CMK (cell line): ENCODE data around the gene PDE6B.
"Not testable (repeated sequence)": the region's sequence is repeated elsewhere in the genome, so short reads cannot be mapped to it uniquely, and the experiment has no call there.

Experiments used
- DNase-seq: peaks from one replicate; pipeline ENCODE4 v3.0.0-alpha.2; 2010; ENCODE audit warnings: low read depth

The PDE6B gene

DNA sequence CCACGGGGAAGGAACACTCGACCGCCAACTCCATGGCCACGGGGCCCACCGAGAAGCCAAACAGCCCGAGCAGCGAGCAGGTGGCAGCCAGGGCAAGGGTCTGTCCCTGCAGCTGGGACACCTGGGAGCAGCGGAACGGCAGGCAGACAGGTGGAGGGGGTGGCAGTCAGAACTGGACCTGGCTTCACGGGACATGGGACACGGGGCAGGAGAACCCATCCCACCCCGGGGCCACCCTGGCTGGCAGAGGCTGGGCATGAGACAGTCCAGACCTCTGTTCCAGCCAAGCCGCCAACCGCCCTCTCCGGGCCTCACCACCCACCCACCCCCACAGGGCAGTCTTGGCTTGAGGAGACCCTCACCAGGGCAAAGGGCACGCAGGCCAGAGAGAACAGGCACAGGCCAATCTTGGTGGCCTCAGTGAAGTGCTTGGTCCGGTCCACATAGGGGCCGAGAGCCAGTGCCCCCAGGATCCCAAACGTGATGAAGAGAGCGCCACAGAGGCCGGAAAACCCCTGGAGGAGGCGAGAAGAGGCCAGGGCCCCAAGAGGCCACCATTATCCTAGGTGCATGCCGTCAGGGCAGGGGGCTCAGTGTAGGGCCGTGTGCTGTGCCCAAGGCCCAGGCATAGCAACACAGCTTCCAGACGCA, 58.0 kb downstream of the PDE6B start:
- no peak for DNase-seq

DNA sequence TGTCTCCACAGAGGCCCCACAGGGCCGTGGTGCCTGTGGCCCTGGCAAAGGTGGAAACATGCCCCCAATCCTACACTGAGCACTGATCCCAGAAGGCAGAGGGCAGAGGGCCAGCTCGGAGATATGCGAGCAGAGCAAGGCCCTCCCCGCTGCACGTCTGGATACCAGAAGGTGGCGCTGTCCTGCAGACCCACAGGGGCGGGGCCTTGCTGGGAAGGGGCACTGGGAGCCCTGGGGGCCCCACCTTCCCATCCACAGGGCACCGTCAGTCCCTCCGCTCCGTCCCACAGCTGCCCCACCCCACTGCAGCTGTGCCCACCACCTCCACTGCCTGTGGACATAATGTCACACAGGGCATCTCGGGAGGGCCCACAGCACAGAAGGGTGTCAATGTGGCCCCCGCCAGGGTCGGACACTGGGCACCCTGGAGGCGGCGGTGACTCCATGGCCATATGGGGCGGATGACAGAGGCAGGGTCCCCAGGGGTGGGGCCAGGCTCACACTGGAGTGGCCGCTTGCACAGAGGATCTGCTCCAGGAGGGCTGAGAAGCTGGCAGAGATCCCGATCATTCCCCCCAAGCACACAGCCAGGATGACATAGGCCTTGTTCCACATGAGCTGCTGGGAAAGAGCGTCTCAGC, 58.7 kb downstream of the PDE6B start:
- no peak for DNase-seq

- DNase-seq = no peak
Observed at GRCh38 chr4:684623-685327, 59.4 kb downstream of the PDE6B start.

- no peak for DNase-seq
Observed at GRCh38 chr4:685679-686412, 60.5 kb downstream of the PDE6B start.

GRCh38 chr4:686413-687040, 61.2 kb downstream of the PDE6B start:
- DNase-seq = no peak

- no peak for DNase-seq
Observed at GRCh38 chr4:687048-687970, 61.9 kb downstream of the PDE6B start.

DNA sequence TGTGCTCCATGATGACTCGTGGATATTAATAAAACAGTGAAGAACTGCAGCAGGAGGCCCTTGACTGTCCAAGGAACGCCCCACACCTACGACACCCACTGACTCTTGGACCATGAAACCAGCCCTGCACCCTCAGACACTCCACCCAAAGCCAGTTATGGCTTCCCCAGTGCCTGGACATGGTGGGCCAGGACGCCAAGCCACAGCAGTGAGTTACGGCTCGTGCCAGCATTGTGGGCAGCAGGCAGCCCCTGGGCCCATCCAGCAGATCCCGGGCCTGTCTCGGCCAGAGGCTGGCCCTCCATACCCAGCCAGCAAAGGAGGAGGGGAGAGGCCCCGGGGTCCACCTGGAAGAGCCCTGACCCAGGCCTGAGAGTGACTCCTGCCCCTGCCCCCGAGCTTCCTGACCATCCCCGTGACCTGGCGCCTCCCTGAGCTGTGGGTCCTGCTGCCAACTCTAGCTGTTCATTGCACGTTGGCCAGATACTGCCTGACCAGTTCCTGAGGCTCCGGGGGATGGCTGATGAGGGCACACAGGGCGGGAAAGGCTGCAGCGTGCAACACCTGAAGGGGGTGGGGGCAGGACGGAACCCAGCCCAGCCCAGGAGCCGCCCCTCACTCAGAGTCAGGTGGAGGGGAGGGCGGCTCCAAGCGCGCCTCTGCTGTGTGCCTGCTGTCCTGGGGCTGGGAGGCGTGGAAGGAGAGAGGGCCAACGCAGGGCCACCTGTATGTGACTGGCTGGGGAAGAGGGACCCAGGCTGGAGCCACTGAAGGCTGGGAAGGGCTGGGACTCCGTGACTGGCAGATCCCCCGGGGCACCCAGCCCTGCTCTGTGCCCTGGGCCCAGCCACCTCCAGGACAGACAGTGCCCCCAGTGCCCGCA, 62.8 kb downstream of the PDE6B start:
- no peak for DNase-seq

DNA sequence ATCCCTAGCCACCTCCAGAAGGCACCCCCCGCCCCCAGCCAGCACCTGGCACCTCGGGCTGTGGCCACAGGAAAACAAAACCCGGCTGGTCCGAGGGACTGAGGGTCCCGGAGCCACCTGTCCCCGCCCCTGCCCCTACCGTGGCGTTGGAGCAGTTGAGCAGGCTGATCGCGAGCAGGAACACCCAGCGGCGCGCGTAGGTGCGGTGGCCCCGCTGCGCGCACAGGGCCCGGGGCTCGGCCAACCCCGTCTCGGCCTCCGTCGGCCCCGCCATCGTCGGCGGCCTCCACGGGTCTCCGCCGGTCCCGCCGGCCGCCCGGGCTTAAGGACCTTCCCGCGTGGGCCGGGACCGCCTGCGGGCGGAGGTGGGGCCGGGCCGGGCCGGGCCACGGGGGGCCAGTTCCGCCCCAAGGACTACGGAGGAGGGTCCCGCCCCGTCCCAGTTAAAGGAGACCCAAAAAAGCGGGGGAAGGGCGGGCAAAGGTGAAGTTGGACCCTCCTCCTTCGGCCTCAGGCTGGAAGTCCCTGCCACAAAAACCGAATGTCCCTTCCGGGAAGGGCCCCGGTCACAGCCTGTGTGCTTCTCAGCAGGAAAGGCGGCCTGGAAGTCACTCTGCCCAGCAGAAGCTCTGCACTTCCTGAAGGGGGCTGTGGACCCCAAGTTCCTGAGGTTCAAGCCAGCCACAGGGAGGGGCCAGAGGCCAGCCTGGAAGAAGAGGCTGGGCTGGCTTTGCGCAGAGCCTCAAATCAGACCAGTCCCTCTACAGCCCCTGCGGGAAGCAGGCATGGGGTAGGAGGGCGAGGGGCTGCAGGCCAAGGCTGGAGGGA, 63.7 kb downstream of the PDE6B start, which contains the start of gene SLC49A3:
TSS of gene SLC49A3 (minus strand) at position 298 of the 828 bp plus-strand sequence. CDS start at position 274, 24 bp downstream.
- no peak for DNase-seq

DNA sequence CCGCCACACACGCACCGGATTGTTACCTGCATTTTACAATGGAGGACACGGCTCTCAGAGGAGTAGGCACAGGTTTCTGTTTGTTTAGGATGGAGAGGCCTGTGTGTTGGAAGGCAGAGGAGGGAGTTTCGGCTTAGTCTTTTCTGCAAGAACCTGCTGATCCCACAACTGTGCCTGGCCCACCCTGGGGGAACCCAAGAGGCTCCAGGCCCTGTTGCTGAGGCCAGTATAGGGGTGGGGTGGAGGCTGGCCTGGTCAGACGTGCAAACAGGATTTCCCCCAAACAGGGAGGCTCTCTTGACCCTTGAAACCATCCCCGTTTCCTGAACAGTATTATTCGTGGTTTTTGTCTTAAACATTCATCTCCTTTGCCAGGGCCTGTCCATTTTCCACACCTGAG, 64.3 kb downstream of the PDE6B start:
- no peak for DNase-seq

GRCh38 chr4:692771-693554, 67.6 kb downstream of the PDE6B start:
- DNase-seq = no peak

DNA sequence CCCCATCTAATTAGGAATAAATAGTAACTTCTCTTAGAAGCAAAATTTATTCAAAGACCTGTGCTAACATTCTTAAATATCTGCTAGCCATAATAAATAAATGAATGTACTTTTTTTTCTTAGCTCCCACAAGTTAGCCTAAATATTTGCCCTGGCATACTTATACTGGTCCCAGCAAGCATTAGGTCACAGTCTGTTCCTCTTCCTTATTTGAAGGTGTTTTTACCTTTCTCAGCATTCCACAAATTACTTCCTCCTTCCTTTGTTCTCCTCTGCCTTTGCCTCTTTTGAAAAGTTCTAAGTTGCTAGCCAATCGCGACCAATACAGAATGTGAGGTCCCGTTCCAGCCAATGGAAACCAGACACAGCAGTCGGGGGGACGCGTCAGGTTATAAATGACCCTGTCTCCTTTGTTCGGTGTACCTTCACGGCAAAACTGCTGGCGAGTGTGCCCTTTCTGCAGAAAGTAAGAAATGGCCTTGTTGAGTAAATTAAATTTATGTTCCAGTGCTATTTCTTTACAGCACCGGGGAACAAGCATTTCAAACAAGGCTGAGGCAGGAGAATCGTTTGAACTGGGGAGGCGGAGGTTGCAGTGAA, 69.1 kb downstream of the PDE6B start:
- not testable (repeated sequence) for DNase-seq

DNA sequence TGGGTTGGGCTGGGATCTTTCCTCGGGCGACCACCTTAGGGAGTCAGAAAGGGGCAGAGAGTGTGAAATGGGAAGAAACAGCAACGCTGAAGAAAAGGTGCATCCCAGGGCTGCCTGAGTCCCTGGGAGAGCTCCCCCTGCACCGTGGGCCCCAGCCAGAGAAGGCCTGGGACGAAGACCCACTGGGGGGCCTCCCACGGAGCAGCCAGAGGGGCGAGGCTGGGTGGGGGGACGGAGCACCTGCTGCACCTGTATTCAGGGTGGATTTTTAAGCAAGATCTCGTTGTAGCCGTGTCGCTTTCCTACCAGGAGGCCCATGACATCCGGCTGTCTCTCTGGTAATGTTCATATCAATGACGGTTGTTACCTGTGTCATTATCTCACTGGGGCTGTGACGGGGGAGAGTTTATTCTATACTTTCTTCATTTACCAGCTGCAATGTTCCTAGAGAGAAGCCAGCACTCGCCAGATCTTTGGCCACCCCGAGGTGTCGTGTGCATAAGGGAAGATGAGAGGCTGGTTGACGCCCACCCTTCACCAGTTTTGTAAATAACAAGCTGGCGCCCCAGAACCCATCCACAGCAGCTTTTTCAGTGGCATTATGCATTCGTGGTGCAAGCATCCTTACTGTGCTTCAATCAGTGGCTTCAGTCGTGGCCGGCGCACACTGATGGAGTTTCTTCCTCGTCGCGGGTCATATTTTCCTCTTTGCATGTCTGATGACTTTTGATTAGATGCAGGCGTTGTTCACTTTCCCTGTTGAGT, 74.6 kb downstream of the PDE6B start:
- no peak for DNase-seq

DNA sequence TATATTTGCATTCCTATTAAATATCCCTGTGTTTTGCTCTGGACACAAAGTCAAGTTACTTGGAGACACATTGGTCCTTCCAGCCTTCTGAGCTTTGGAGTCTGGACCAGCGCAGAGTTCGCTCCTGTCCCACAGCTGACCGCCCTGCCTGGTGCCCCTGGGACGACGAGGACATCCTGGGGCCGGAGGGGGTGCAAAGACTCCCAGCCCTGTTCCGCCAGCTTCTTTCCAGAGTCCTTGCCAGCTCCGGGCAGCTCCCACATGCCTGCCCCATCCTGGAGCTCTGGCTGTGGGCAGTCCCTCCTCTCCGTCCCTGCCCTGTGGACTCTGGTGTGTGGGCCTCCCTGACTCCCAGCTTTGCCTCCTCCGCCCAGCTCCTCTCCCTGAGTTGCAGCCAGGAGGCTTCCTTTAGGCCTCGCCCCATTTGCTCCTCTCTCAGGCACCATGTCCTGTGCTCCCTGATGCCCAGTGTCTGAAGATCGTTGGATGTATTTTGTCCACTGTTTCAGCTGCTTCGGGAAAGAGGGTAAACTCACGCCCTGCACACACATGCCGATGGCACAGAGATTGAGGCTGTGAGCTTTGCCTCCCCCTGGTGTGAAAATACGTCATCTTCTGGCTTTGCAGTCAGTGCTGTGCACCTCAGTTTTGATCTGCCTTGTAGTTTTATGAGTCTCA, 75.4 kb downstream of the PDE6B start:
- DNase-seq = no peak

DNA sequence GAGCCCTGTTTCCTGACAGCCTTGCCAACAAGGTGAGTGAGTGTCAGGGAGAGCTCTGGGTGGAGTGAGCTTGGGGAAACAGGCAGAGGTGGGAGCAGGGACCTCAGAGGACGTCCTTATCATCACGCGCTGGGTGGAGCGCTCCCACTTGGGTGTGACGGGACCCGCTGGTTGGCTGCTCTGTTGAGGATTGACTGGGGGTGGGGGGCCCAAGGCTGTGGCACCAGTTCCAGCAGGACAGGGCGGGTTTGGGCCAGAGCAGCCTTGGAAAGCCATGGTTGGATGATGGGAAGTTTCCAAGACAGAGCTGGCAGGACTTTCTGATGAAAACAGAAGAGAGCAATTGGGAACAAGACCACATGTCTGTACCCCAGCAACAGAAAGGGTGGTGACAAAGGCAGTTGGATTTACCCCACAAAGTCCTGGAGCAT, 77.3 kb downstream of the PDE6B start:
- no peak for DNase-seq

DNA sequence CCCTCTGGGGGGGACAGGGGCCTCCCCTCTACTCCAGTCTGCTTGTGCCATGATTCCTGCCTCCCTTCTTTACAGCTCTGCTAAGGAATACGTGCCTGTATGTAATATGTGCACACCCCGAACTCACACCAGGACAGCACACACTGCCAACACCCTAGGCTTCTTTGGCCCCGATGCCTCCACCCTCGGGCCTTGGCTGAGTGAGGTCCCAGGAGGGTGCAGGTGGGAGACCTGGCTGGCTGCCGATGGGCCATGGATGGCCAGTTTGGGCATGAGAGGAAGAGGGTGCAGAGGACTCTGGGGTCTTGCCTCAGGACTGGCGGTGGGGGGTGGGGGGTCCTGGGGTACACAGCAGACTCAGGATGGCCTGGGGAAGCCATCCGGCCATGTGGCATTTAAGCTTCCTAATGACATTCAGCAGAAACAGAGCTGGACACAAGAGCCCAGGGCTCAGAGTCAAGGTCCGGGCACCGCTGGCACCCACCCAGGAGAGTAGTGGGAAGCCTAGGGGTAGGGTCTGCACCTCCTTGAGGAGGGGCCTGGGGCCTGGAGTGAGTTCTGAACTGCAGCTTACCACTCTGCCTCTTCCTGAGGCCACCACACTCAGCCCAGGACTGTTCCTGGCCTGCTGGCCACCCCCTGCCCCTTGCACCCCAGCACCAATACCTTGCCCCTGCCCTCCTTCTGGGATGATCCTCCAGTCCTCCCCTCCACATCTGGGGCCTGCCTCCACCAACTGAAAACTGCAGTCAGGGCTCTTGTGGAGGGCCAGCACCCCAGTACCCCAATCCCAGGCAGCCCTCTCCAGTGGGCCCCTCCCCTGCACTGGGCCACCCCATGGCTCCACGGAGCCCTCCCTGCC, 78.2 kb downstream of the PDE6B start:
- DNase-seq = no peak
